Forelimb muscle (tissue), 1 donor: ENCODE results near the gene LGR4. TPM values are rescaled to one million over a fixed set of nuclear protein-coding genes. Genes with fewer than 3 reads are reported as not detected.
"Not testable (repeated sequence)": the region's sequence is repeated elsewhere in the genome, so short reads cannot be mapped to it uniquely, and the experiment has no call there.

Source experiments
- DNase-seq: peaks from one replicate; pipeline ENCODE4 v3.0.0-alpha.2; 2013; ENCODE audit warnings: low read depth
- polyA plus RNA-seq: library from polyadenylated mRNA; unstranded; fragments of 120-200 nt; gene quantifications from one replicate; pipeline ENCODE4 v1.2.1, GENCODE V29; 2013; ENCODE audit not compliant: insufficient read length

LGR4 gene
- polyA plus RNA-seq, 1 donor, result 27.5 TPM

- no peak for DNase-seq
Observed at GRCh38 chr11:27350511-27350910, 122.1 kb downstream of the LGR4 start.

DNA sequence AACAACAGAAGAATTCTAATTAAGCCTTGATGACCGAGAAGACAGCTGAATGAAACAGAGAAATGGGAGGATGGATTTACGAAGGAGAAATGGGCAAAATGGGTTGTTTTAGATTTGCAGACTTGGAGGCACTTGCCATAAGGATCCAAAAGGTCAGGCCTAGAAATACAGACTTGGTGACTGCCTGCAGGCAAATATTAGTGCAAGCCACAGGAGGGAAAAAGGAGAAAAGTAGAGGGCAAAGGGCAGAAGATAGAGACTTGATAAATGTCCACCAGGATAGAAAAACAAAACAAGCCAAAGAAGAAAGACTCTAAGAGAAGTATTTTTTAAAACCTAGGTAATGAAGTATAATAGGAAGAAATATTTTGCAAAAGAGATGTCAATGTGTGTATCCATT lies 122.7 kb downstream of the LGR4 start:
- DNase-seq, result no peak

- DNase-seq, result no peak
Observed at GRCh38 chr11:27348340-27348873, 124.2 kb downstream of the LGR4 start.

- DNase-seq, result no peak
Observed at GRCh38 chr11:27347359-27348339, 124.9 kb downstream of the LGR4 start.

GRCh38 chr11:27339941-27340340 lies 132.6 kb downstream of the LGR4 start:
- no peak for DNase-seq

- not testable (repeated sequence) for DNase-seq
Observed at GRCh38 chr11:27334764-27335163, 137.8 kb downstream of the LGR4 start.

GRCh38 chr11:27331981-27332380 lies 140.6 kb downstream of the LGR4 start:
- DNase-seq, result no peak

- no peak for DNase-seq
Observed at GRCh38 chr11:27330633-27331270, 141.8 kb downstream of the LGR4 start.

DNA sequence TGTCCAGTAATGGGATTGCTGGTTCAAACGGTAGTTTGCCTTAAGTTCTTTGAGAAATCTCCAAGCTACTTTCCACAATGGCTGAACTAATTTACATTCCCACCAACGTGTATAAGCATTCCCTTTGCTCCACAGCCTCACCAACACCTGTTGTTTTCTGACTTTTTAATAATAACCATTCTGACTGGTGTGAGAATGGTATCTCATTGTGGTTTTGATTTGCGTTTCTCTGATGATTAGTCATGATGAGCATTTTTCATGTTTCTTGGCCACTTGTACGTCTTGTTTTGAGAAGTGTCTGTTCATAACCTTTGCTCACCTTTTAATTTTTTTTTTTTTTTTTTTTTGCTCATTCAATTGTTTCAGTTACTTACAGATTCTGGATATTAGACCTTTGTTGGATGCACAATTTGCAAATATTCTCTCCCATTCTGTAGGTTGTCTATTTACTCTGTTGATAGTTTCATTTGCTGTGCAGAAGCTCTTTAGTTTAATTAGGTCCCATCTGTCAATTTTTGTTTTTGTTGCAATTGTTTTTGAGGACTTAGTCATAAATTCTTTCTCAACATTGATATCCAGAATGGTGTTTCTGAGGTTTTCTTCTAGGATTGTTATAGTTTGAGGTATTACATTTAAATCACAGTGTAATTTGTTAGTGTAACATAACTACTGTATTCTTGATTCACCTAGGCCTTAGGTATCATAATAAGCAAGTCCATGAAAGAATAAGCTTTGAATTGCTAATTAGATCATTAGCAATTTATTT lies 142.5 kb downstream of the LGR4 start:
- no peak for DNase-seq

GRCh38 chr11:27328614-27329013 lies 144.0 kb downstream of the LGR4 start:
- no peak for DNase-seq

- DNase-seq, result not testable (repeated sequence)
Observed at GRCh38 chr11:27327064-27327463, 145.5 kb downstream of the LGR4 start.

- not testable (repeated sequence) for DNase-seq
Observed at GRCh38 chr11:27322196-27322595, 150.4 kb downstream of the LGR4 start.

GRCh38 chr11:27321340-27321739 lies 151.2 kb downstream of the LGR4 start:
- DNase-seq, result not testable (repeated sequence)

GRCh38 chr11:27319072-27319471 lies 153.5 kb downstream of the LGR4 start:
- no peak for DNase-seq

GRCh38 chr11:27317751-27318150 lies 154.8 kb downstream of the LGR4 start:
- no peak for DNase-seq

Other genes with a start within 250 kb of the LGR4 start
- 11.5 TPM for gene CCDC34, start 109.6 kb downstream of the LGR4 start, polyA plus RNA-seq
- 11.5 TPM for gene LIN7C, start 34.0 kb upstream of the LGR4 start, polyA plus RNA-seq
- 1.2 TPM for gene BDNF, start 227.7 kb upstream of the LGR4 start, polyA plus RNA-seq